Measurements from ENCODE around the gene RACGAP1.

RACGAP1 gene

DNA sequence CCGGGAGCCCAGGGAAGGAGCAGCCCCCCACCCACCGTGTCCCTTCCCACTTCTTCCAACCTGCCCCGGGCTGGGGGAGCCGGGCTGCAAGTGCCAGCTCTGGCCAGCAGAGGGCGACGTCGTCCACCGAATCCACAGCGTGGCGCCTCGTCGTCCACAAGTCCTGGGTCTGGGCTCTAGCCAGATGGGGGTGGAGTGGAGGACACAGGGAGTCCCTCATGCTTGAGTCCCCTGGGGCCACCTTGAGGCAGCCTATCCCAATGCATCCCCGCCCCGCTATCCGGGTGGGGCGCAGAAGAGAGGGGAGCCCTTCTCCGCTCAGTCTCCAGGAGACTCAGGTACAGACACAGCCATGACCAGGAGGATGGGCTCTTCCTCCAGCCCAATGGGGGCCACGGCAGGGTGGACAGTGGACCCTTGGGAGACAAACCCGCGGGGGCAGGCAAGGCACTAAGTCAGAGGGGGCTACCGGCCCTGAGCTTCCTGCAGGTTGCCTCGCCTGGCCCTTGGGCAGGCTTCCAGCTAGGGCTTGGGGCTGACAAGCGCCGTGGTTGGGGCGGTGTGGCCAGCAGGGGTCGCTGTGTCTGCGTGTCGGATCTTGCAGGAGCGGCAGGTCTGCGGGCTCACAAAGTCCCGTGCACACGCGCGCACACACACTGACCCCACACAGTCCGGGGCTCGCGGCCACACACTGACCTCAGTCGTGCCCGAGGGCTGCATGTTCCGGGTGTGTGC, 58.1 kb downstream of the RACGAP1 start:
- DNase-seq = peak; percentile 95

DNA sequence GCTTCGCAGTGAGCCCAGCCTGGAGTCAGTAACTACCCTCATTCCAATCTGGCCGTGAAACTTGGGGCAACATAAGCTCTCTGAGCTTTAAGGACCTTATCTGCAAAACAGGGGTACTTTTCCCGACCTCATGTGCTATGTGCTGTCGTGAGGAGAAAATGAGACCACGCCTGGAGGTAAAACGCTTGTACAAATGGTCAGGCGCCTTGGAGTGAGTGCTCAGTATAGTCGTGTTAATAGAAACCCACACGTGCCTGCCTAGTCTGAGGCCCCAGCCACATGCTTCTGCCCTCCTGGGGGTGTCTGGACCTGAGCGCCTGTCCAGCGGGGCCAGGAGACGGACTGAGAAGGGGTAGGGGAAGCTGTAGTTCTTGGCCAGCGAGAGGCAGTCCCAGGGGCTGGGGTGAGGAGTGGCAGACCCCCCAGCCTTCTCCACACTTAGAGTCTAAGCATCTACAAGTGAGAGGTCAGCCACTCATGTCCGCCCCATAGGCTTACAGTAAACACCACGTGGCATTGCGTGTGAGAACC, 58.7 kb downstream of the RACGAP1 start:
- no peak for DNase-seq

DNA sequence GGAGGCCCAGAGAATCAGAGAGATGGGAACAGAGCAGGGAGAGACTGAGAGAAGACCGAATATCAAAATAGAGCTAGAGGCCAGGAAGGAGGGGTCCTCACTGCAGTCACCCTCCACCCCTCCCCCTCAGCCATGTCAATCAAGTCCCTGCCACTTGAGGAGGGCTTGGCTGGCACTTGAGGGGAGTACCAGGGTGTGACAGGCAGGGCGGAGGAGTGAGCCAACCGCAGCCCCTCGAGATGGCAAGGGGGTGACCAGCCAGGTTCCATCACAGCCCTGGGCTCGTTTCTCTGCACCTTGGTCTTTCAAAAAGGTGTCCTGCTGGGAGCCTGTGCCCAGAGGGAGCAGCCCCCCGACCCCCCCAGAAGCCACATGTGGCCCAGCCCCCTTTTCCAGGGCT, 59.5 kb downstream of the RACGAP1 start:
- DNase-seq = no peak

DNA sequence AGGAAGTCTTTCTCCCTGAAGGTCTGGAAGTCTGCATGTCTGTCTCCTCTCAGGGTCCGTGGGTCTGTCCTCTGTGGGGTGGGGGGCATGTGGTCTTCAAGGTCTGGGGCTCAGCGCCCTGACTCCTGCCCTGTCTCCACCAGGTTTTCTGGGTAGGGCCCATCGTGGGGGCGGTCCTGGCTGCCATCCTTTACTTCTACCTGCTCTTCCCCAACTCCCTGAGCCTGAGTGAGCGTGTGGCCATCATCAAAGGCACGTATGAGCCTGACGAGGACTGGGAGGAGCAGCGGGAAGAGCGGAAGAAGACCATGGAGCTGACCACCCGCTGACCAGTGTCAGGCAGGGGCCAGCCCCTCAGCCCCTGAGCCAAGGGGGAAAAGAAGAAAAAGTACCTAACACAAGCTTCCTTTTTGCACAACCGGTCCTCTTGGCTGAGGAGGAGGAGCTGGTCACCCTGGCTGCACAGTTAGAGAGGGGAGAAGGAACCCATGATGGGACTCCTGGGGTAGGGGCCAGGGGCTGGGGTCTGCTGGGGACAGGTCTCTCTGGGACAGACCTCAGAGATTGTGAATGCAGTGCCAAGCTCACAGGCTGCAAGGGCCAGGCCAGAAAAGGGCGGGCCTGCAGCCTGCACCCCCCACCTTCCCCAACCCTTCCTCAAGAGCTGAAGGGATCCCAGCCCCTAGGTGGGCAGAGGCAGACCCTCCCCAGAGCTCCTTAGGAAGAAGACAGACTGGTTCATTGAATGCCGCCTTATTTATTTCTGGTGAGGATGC, 60.3 kb downstream of the RACGAP1 start:
- DNase-seq = no peak

DNA sequence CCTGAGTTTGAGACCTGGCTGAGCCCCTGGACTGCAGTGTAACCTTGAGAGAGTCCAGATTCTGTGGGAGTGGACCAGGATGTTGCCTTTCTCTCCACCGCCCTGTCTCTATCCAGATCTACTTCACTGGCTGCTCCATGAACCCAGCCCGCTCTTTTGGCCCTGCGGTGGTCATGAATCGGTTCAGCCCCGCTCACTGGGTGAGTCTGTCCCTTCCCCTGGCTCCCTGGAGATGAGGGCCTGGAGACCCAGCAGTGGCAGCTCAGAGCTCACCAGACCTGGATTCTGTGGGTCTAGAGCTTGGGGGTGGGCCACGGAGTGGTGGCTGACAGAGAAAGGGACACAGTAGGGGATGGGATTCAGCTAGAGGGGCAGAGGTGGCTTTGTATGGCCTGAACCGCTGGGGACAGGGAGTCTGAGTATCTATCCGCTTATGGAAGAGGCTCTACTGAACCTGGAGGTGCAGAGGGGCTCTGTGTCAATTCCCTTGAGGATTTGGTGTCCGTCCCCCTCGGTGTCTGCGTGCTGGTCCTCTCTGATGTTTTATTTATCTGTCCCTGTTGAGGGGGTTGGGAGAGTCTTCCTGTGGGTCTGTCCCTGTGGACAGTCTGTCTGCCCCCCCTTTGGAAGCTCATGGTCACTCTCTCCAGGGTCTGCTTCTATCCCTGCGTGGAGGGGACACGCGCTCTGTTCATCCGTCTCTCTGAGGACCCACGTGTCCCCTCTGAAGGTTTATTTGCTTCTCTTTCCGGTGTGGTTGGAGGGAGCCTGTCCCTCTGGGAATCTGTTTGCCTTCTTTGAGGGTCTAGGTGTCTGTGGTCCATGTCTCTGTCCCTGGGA, 61.1 kb downstream of the RACGAP1 start:
- DNase-seq = no peak

DNA sequence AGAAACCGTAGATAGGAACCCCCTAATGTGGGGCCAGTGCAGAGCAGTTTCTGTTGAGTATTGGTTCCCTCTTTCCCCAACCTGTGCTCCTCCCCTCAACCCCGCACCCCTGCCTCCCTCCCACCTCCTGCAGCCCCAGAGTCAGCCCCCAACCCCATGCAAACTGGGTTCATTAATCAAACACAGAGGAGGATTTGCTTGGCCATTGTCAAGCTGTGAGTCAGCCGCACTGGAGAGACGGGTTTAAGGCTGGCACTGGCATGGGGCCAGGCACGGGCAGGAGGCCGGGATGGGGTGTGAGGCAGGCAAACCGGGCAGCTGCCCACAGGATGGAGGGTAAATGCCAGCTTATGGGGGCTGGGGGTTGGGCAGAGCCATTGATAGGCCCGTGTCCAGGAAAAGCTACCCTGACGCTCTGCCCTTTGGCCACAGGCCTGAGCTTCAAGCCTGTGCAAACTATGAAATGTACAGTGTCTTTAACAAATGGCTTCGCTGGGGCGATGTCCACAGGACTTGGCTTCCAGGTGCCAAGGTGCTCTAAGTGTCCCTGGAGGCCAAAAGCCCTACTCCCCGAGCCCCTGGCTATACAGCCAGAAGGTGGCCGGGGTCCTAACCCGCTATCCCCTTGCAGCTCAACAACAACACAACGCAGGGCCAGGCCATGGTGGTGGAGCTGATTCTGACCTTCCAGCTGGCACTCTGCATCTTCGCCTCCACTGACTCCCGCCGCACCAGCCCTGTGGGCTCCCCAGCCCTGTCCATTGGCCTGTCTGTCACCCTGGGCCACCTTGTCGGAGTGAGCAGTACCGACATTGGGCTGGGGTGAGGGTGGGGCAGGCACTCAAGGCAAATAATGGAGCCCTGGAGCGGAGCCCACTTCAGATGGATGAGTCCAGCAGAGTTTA, 62.2 kb downstream of the RACGAP1 start:
- DNase-seq = no peak

DNA sequence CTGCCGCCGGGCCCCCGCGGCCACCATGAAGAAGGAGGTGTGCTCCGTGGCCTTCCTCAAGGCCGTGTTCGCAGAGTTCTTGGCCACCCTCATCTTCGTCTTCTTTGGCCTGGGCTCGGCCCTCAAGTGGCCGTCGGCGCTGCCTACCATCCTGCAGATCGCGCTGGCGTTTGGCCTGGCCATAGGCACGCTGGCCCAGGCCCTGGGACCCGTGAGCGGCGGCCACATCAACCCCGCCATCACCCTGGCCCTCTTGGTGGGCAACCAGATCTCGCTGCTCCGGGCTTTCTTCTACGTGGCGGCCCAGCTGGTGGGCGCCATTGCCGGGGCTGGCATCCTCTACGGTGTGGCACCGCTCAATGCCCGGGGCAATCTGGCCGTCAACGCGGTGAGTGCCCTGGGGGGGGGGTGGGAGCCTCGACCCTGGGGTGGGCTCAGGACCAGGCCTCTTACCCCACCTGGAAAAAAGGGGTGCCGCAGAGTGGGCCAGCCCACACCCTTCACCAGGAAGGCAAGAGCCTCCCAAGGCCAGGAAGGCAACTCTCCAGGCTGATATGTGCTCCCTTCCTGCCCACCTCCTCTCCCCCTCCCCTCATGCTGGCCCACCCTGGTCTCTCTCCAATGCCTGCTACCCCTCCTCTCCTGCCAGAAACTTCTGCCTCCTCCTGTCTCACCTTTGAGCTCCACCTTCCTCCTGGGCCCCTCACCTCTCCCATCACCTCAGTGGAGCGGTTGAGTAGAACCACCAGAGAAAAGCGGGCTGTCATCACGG, 63.1 kb downstream of the RACGAP1 start:
- DNase-seq = no peak

DNA sequence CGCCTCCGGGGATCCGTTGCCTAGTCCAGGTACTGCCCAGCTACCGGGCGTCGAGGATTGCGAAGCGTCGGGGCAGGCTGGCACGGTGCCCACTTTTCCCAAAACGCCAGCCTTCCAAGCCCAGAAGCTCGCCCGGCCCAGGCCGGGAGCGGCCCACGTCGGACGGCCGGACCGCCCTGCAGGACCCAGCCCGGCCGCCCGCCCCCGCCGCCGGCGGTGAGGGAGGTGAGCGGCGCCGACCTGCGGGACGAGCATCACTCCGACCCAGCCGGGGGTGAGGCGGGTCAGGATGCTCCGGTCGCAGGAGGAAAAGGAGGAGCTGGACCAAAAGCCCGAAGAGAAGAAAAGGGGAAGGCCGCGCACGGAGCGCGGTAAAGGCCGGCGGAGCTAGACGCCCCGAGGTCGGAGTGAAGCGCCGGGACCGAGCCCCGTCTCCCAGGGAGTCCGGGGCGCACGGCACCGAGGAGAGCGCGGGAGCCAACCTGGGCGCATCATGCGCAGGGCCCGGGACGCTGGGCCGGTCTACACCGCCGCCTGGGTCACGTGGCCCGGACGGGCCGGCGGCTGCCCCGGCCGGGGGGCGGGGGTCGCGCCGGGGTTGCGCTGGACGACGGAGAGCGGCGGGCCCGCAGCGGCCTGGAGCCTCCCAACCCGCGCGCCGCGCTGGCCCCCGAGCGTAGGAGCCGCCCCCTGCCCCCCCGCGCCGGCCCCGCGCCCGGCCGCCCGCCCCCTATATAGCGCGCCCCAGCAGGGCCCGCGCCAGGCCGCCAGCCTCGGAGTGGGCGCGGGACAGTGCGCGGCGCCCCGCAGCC, 64.0 kb downstream of the RACGAP1 start, which contains the start of gene AQP5:
Gene AQP5 (plus strand): TSS at position 762 of the 812 bp plus-strand sequence. CDS start 146 bp downstream, outside the sequence.
- no peak for DNase-seq

DNA sequence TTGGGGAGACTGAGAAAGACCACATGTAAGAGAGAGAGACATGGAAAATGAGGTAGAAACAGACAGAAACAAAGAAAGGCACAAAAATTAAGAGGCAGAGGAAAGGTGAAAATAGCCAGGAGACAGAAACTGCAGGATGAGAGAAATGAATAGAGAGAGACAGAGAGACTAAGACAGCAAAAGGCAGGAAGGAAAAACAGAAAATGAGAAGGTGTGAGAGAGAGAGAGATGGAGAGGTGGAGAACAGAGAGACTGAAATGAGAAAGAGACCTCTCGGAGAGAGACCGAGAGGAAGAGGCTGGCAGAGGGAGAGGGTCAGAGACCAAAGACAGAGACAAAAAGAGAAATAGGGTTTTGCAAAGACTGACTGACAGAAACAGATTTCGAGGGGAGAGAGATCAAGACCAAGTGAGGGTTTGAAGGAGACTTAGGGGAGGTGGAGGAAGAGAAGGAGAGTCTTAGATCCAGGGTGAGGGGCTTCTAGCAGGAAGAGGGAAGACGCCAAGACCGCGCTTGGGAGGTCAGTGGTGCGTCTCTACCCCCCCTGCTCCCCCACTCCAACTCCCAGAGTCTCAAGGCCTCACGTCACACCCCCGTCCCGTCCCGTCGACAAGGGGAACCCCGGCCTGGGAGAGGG, 64.7 kb downstream of the RACGAP1 start:
- DNase-seq = no peak

DNA sequence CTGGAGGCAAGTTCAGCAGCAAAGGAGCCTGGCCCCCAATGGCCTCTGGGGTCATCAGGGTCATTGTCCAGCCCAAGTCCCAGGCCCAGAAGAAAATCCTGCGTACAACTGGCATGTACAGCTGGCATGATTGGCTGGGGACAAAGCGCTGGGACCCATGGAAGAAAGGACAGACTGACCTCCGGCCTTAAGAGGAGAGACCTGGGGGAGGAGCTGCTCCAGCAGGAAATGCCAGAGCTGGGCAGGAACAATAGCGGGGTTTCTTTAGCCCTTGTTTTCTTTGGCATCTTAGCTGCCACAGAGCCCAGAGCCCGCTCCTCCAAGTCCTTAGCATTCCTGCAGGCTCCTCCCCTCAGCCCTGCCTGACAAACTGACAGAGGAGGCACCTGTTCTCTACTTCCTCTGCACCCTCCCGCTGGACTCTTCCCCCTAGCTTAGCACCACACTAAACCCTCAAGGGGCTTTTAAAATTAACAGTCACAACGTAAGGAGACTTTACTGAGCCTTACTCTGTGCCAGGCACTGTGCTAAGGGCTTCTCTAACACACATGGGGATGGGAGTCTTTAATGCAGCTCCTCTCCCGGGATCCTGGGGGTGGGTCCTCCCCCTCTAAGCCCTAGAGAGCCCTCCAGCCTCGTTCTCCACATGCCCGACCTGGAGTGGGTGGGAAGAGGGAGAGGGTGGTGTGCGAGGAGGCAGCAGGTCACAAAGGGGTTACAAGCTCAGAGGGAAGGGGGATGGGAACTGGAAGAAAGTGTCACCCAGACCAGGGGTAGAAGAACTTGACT, 65.4 kb downstream of the RACGAP1 start:
- DNase-seq = no peak

DNA sequence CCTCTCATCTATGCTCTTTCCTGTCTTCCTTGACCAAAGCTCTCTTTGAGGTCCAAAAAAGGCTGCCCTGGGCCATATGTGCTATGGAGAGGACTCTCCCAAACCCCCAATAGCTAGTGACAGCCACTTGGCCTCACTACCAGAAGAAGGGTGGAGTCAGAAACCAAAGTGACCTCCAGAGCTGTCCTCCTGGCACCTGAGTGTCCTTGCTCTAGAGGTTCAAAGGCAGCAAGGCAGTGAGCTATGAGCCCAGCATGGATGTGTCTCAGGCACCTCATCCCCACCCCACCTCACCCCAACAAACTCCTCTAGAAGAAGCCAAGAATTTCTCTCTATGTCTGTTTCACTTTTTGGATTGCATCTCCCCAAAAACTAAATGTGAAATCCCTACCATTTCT, 67.7 kb downstream of the RACGAP1 start:
- no peak for DNase-seq

DNA sequence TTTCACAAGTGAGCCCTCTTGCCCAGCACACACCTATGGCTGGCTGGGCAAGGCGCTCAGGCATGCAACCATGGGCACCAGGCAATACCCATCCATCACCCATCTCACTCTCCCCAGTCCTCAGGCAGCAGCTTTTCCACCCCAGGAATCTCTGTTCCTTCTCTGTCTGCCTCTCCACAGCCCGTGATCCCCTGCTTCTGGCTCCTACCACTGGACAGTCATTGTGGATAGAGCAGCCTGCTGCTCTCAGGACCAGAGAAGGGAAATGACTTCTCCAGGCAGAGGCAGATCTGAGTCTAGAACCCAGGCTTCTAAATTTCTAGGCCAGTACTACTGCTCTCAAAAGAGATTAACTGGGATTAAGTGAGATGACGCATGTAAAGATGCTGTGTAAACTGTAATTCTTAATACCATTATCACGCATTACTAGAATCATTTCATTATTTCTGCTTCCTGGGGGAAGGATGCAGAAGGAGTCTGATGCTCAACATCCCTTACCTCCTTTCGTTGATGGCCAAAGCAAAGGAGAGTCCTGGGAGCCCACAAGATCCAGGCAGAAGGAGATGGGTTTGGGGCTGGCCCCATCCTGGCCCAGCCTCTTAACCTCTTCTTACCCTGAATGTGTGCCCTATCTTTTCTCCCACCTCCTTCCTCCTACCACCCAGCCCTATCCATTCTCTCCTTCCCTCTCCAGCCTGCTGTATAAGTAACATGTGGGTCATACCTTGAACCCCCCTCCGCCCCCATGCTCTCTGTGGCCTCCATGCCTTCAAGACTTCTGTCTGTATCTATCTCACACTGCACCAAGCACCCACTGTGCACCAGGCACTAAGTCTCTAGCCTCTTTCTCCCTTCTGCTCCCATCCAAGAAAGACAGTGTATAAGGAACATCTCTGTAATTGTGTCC, 68.4 kb downstream of the RACGAP1 start:
- no peak for DNase-seq

DNA sequence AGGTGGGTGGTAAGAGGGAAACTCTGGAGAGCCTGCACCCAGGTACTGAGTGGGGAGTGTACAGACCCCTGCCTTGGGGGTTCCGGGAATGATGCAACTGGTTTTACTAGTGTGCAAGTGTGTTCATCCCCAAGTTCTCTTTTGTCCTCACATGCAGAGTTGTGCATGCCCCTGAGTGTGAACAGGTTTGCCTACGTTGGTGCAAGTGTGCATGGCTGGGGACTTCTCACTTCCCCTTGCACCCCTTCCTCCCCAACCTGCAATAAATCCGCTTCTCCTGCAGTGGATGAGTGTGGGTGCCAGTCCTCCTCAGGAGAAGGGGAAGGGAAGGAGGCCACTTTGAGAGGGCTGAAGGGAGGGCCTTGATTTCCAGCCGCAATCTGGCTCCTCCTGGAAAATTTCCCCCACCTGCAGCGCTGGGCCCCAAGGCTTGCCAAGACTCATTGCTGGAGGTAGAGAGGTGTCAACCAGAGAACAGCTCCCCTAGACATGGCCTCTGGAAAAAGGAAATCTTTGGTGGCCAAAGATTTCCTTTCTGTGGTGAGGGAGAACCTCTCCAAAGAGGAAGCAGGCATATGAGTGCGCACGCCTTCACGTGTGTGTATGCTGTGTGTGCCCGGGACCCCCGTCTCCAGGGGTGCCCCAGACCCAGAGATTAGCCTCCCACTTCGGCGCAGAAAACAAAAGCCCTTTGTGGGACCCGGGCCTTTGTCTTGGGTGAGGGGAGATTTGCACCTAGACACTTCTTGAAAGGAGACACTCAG, 69.2 kb downstream of the RACGAP1 start:
- DNase-seq = no peak

DNA sequence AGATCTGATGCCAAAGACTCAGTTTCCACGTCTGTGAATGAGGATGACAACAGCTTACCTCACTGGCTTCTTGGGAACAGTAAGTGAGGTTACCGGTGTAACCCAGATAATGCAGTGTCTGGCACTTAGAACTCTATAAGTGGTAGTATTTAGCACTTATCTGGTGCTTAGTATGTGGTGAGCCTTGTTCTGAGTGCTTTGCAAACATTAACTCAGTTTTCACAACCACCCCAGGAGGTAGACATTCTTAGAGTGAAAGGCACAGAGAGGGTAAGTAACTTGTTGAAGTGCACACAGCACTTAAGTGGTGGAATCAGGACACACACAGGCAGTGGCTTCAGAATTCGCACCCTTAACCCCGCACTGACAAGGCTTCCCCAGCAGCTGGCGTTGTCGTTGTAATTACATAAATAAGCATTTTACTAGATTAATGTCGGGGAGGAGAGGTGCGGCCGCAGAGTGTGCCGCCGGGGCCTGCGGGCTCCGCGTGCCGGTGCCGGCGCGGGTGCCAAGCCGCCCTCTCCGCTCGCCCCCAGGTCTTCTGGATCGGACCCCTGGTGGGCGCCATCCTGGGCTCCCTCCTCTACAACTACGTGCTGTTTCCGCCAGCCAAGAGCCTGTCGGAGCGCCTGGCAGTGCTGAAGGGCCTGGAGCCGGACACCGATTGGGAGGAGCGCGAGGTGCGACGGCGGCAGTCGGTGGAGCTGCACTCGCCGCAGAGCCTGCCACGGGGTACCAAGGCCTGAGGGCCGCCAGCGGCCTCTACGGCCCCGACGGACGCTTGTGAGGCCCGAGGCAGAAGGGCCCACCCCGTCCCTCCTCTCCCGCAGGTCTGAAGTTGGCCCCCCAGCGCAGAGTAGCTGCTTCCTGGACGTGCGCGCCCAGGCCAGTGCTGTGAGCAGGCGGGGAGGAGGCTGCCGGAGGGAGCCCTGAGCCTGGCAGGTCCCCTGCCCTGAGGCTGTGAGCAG, 70.1 kb downstream of the RACGAP1 start:
- no peak for DNase-seq

DNA sequence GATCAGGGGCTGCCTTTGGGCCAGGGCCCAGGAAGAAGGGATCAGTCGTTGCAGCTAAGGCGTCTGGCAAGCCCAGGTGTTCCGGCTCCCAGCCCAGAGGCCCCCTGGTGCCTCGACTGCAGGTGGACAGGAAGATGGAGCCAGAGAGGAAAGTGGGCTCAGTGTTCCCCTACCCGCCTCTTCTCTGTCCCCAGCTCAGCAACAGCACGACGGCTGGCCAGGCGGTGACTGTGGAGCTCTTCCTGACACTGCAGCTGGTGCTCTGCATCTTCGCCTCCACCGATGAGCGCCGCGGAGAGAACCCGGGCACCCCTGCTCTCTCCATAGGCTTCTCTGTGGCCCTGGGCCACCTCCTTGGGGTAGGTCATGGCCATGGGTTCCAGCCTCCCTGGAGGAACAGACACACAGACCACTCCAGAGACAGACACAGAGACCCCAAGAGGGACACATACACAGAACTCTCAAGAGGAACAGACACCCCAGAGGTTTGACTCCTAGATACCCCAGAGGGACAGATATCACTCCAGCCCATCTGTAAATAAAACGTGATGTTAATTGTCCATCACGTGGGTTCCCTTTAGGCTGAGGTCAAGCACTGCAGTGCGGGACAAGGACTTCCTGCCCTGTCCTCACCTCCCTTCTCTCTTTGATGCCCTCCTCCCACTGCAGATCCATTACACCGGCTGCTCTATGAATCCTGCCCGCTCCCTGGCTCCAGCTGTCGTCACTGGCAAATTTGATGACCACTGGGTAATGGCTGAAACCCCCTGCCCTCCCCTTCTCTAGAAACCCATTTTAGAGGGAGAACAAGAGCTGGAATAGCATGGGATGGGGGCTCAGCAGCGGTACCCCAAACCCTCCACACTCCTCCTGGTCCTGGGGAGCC, 71.1 kb downstream of the RACGAP1 start:
- DNase-seq = no peak
